ENCODE results near the gene SERTAD2. TPM values are rescaled to one million over a fixed set of nuclear protein-coding genes. Genes with fewer than 3 reads are reported as not detected.
A peak's percentile ranks its signal among the peaks of the same experiment; 100 is the strongest.

SERTAD2 gene
- total RNA-seq, 1 donor from 2014 or later, result 27.3 TPM

DNA sequence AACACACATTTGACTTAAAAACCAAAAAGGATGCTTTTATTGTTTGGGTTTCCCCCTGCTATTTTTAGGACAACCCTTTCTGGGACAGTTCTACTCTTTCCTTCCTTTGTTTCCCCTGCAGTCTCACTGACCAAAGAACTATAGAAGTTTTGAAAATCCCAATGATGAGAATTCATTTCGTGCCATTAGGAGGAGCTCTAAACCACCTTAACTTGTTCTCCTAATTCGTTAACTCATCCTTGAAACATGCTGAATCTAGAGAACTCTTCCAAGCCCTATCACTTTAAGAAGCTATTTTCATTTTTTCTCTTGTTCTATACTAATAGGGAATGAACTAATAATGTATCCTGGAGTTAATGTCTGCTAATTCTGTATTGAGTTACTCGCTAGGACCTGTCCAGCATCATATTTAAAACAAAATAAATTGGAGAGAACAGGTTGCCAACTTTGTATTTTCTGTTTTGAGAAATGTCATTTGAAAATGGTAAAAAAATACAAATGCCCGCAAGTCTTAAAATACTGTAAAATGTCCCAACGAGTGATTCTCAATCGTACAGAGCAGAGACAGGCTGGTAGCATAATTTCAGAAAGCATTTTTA, 66.7 kb downstream of the SERTAD2 start:
- DNase-seq (ENCODE audit: low spot score), result no peak
- Mint-ChIP-seq H3K27me3 (ENCODE audit: insufficient read depth) (no peaks in the 10 kb centered on the region), H3K36me3 (ENCODE audit: low read depth) (peaks cover 34% of the 10 kb centered on the region), H3K4me3 (no peak overlapping the region), H3K4me1 (ENCODE audit: low read depth) (peaks cover 17% of the 10 kb centered on the region), H3K27ac (no peak overlapping the region), H3K9me3 (no peaks in the 10 kb centered on the region)
- intact Hi-C loops (cut with micrococcal nuclease), result loop anchor here (1.0 to 2.0 kb wide), 6 partner anchors 20 to 286 kb away; no protein-coding TSS in a partner anchor

DNA sequence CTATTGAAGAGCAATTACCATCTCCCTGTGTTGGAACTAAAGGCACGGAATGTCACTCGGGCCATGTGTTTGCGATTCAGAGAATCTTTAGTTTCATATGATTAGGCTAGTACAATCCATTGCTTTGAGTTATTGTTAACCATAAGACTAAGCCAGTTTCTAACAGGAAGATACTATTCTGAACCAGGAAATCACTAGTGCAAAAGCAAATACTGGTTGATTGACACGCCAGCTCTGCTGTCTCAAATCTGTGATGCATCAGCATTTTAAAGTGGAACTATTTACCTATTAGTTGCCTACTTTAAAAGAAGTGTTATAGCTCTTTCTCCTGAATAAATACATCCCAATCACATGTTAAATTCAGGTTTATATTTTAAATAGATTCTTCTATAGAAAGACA, 67.7 kb downstream of the SERTAD2 start:
- H3K36me3 Mint-ChIP-seq (ENCODE audit: low read depth), result peaks cover 31% of the 10 kb centered on the region
- peaks cover 12% of the 10 kb centered on the region for H3K4me1 Mint-ChIP-seq (ENCODE audit: low read depth)
- H3K27ac Mint-ChIP-seq, result peak overlapping the region; percentile 33
- H3K4me3 Mint-ChIP-seq, result no peak overlapping the region
- H3K9me3 Mint-ChIP-seq, result no peaks in the 10 kb centered on the region
- no peaks in the 10 kb centered on the region for H3K27me3 Mint-ChIP-seq (ENCODE audit: insufficient read depth)
- no peak for DNase-seq (ENCODE audit: low spot score)
- intact Hi-C loops (cut with micrococcal nuclease), result loop anchor here (2.0 kb wide), 1 partner anchor 21 kb away; no protein-coding TSS in a partner anchor

DNA sequence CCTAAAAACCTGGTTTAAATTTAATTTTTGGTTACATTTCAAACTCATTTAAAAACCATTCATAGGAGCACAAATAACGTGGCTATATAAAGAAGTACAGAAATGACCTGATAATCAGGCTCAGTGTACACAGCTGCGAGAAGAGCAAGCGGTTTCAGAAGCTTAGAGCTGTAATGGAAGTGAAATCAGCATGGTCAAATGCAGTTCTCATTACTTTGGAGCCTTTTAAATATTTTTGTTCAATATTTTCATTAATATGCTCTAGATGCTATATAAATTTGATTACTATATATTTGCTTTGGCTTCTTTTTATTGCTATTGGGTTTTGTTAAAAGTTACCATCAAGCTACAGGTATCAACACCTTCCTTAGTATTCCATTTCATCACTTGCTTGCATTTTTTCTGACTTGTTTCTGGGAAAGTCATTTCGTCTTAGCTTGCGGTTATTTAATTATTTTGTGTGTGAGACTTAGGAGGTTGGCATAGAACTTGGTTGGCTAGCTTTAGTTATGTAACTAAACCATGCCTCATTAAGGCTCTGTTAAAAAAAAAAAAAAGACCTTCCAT, 70.9 kb downstream of the SERTAD2 start:
- Mint-ChIP-seq H3K27me3 (ENCODE audit: insufficient read depth) (no peaks in the 10 kb centered on the region), H3K27ac (no peak overlapping the region), H3K4me1 (ENCODE audit: low read depth) (peaks cover 12% of the 10 kb centered on the region), H3K9me3 (no peaks in the 10 kb centered on the region), H3K4me3 (no peak overlapping the region), H3K36me3 (ENCODE audit: low read depth) (peaks cover 20% of the 10 kb centered on the region)
- intact Hi-C loops (cut with micrococcal nuclease), result no loop called here
- DNase-seq (ENCODE audit: low spot score), result no peak

DNA sequence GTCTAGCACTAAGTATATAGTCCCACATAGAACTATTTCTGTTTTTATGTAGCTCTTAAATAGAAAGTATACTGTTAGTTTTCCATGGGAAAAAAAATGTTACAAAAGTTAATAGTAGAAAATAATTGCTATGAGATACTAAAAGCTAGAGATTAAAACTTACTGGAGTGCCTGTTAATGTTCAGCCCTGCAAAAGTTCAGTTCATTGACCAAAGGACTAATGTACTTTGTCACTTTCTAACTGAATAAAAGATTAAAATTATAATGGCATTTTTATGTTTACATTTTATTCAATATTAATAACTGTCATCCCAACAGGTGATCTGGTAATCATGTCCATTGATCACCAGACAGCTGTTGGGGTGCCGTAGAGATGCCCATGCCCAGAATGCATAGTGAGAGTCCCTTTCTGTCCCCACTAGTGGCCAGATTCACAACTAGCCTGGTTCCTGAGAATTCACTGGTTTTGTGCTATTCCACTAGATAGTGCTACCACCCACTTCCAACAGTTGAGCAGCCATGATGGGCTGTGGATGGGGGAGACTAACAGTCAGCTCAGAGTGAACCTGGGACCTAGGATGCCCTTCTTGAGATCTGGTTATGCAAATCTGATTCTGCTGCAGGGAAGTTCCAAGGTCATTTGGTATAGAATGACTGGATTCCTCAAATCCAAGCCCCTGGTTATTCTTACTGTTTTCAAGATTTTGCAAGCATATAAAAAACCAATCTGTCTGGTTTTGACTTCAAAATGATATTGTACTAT, 71.8 kb downstream of the SERTAD2 start:
- Mint-ChIP-seq H3K9me3 (no peaks in the 10 kb centered on the region), H3K4me1 (ENCODE audit: low read depth) (peaks cover 10% of the 10 kb centered on the region), H3K27ac (no peak overlapping the region)

More for the DNA sequence above, 71.8 kb downstream of the SERTAD2 start:
- Mint-ChIP-seq H3K36me3 (ENCODE audit: low read depth) (peaks cover 21% of the 10 kb centered on the region), H3K4me3 (no peak overlapping the region), H3K27me3 (ENCODE audit: insufficient read depth) (no peaks in the 10 kb centered on the region)
- intact Hi-C loops (cut with micrococcal nuclease), result no loop called here
- DNase-seq (ENCODE audit: low spot score), result no peak

Other genes with a start within 250 kb of the SERTAD2 start
- 2.5 and 3.1 TPM in 2 replicates for gene LGALSL, start 199.8 kb downstream of the SERTAD2 start, total RNA-seq
- 42.4 and 43.4 TPM in 2 replicates for gene AFTPH, start 129.6 kb downstream of the SERTAD2 start, total RNA-seq